Astrocyte (in vitro differentiated cells and primary cell): ENCODE measurements around the gene PM20D2.

Experiments used
- CTCF ChIP-seq: IDR thresholded peaks from 2 replicates; pipeline ENCODE4 v1.5.1; 2011; ENCODE audit warnings: low read depth, mild to moderate bottlenecking, inconsistent platforms, low read length, moderate library complexity; ENCODE audit not compliant: insufficient read depth
- EZH2 ChIP-seq: IDR thresholded peaks from 2 replicates; pipeline ENCODE4 v1.6.1; 2012; ENCODE audit warnings: mild to moderate bottlenecking, low read length, inconsistent platforms; ENCODE audit not compliant: insufficient read depth

GRCh38 chr6:89144354-89144906, 1.4 kb upstream of the PM20D2 start:
- TF ChIP-seq CTCF (no peak), EZH2 (no peak)
